ENCODE measurements around the gene PCSK6. TPM values are rescaled to one million over a fixed set of nuclear protein-coding genes. Genes with fewer than 3 reads are reported as not detected.
"Not testable (repeated sequence)": the region's sequence is repeated elsewhere in the genome, so short reads cannot be mapped to it uniquely, and the experiment has no call there.

PCSK6 gene
- total and polyA plus RNA-seq, 3 experiments from 2014 or later: 0.74 to 1.7 (median 0.95) TPM

- Mint-ChIP-seq H3K27me3 (peaks cover 0 to 3% of the 10 kb centered on the region in 2 donors), H3K4me1 (peaks cover 40 to 52% (median 43%) of the 10 kb centered on the region in 3 donors), H3K4me3 (peak overlapping the region; percentile 91 to 96 (median 93)), H3K27ac (peak overlapping the region; percentile 54 to 98 (median 92)), H3K36me3 (peaks cover 0 to 34% (median 0%) of the 10 kb centered on the region in 3 donors), H3K9me3 (no peaks in the 10 kb centered on the region)
- H3K9me3 ChIP-seq (ENCODE audit: low read length): no peaks in the 10 kb centered on the region
- no peaks in the 10 kb centered on the region for H3K27me3 ChIP-seq (ENCODE audit: insufficient read depth, low read length, poor library complexity, severe bottlenecking)
- peaks cover 14% of the 10 kb centered on the region for H3K36me3 ChIP-seq (ENCODE audit: insufficient read depth, low read length)
- peaks cover 28% of the 10 kb centered on the region for H3K4me1 ChIP-seq (ENCODE audit: insufficient read depth, low read length)
- H3K4me3 ChIP-seq (ENCODE audit: low read length): peak overlapping the region; percentile 93
- ChIA-PET CTCF (interaction anchor here (1.6 to 4.3 kb wide), 7 partner anchors 10 to 428 kb away, joined by 3 to 31 read pairs (median 8); partner anchors contain the start of gene TARS3), POLR2A (interaction anchor here (1.0 to 1.4 kb wide), 6 partner anchors 38 to 428 kb away, joined by 3 to 7 read pairs (median 3); partner anchors contain the start of genes CHSY1 and TARS3)
- peak overlapping the region; percentile 98 for H3K27ac ChIP-seq (ENCODE audit: low read depth, low read length)
- DNase-seq: no peak
These were observed 193.8 kb downstream of the PCSK6 start for GRCh38 chr15:101295607-101296161.

DNA sequence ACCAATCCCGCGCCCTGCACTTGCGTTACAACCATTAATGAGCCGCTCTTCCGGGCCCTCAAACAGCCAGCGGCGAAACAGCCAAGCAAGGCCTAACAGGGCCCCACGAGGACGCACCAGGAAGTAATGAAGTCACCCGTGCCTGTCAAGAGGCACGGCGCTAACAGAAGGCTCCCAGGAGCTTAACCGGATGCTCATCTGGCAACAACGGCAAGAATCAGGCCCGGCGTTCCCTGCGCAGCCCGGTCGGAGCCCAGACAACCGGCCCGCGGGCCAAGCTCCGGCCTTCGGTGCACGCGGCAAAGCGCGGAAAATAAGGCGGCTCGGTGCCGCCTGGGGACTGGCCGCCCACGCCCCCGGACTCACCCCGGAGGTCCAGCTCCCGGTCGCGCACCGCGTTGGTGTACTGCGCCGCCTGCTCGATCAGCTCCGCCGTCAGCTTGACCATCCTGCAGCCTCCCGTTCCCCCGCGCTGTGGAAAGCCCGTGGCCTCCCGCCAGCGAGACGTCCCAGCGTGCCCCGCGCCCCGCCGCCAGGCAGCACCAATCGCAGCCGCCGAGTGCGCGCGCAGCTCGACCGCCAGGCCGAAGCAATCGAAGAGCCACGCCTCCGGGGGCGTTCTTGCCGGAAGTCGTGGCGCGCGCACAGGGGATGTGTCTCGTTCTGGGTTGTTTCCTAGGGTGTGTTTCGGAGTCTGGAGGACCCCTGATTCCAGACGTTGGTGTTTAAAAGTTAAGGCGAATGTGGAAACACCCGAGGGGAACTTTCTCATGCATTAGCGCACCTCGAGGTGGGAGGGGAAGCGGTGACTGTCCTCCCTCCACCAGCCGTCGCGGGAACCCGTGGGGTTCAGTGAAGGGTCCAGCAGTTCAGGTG lies 194.5 kb downstream of the PCSK6 start, which contains the start of gene SNRPA1:
TSS of gene SNRPA1 (minus strand) at position 518 of the 876 bp plus-strand sequence. CDS start at position 448, 70 bp downstream.
- Histone ChIP-seq H3K36me3 (ENCODE audit: insufficient read depth, low read length) (peaks cover 18% of the 10 kb centered on the region), H3K4me1 (ENCODE audit: insufficient read depth, low read length) (peaks cover 28% of the 10 kb centered on the region), H3K9me3 (ENCODE audit: low read length) (no peaks in the 10 kb centered on the region), H3K27me3 (ENCODE audit: insufficient read depth, low read length, poor library complexity, severe bottlenecking) (no peaks in the 10 kb centered on the region), H3K27ac (ENCODE audit: low read depth, low read length) (peak within 1 kb of the TSS; percentile 98), H3K4me3 (ENCODE audit: low read length) (peak within 1 kb of the TSS; percentile 93)
- Mint-ChIP-seq H3K9me3 (no peaks in the 10 kb centered on the region), H3K4me1 (peaks cover 46 to 59% (median 48%) of the 10 kb centered on the region in 3 donors), H3K4me3 (peak within 1 kb of the TSS; percentile 91 to 96 (median 93)), H3K27me3 (peaks cover 0 to 3% of the 10 kb centered on the region in 2 donors), H3K36me3 (peaks cover 0 to 41% (median 4%) of the 10 kb centered on the region in 3 donors), H3K27ac (peak within 1 kb of the TSS; percentile 87 to 98 (median 97))
- ChIA-PET POLR2A (interaction anchor here (0.9 to 2.3 kb wide), 11 partner anchors 10 to 429 kb away, joined by 3 to 9 read pairs (median 3); partner anchors contain the start of genes CHSY1, TARS3 and TM2D3), CTCF (interaction anchor here (0.9 to 4.3 kb wide), 10 partner anchors 9 to 429 kb away, joined by 3 to 31 read pairs (median 5); partner anchors contain the start of gene TARS3)
- peak; percentile 95 to 99 (median 98) for DNase-seq

DNA sequence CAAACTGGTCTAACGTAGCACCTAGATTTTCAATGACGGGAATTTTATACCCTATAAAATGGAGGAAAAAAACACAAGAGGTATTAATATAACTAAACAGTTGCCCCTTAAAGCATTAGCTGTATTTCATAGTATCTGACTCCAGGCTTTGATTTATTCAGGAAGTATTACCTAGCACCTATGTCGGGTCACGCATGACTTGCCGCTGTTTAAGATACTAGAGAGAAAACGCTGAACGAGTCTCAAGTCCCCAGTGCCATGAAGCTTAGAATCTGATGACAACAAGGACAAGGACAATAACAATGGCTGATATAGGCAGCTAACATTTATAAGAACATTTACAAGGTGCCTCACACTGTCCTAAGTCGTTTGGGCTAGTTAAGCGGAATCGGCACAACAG lies 196.4 kb downstream of the PCSK6 start:
- peaks cover 57 to 75% (median 64%) of the 10 kb centered on the region in 3 donors for H3K4me1 Mint-ChIP-seq
- POLR2A ChIA-PET: interaction anchor here (1.0 to 2.3 kb wide), 2 partner anchors 17 to 359 kb away, joined by 4 to 8 read pairs; partner anchors contain the start of gene TM2D3
- DNase-seq: no peak
- no peaks in the 10 kb centered on the region for H3K27me3 ChIP-seq (ENCODE audit: insufficient read depth, low read length, poor library complexity, severe bottlenecking)
- no peaks in the 10 kb centered on the region for H3K9me3 Mint-ChIP-seq
- H3K4me3 ChIP-seq (ENCODE audit: low read length): peak overlapping the region; percentile 93
- no peaks in the 10 kb centered on the region for H3K9me3 ChIP-seq (ENCODE audit: low read length)
- H3K4me3 Mint-ChIP-seq: peak overlapping the region; percentile 91 to 96 (median 93)
- peaks cover 0 to 3% of the 10 kb centered on the region in 2 donors for H3K27me3 Mint-ChIP-seq
- peaks cover 33% of the 10 kb centered on the region for H3K4me1 ChIP-seq (ENCODE audit: insufficient read depth, low read length)
- no peak overlapping the region for H3K27ac ChIP-seq (ENCODE audit: low read depth, low read length)
- H3K27ac Mint-ChIP-seq: peak overlapping the region in 7 of 8 donors; percentile 87 to 98 (median 97)
- peaks cover 4 to 54% (median 12%) of the 10 kb centered on the region in 3 donors for H3K36me3 Mint-ChIP-seq
- peaks cover 25% of the 10 kb centered on the region for H3K36me3 ChIP-seq (ENCODE audit: insufficient read depth, low read length)
- CTCF ChIA-PET: interaction anchor here (1.3 to 4.3 kb wide), 4 partner anchors 25 to 360 kb away, joined by 3 to 31 read pairs (median 6); no protein-coding TSS in a partner anchor

DNA sequence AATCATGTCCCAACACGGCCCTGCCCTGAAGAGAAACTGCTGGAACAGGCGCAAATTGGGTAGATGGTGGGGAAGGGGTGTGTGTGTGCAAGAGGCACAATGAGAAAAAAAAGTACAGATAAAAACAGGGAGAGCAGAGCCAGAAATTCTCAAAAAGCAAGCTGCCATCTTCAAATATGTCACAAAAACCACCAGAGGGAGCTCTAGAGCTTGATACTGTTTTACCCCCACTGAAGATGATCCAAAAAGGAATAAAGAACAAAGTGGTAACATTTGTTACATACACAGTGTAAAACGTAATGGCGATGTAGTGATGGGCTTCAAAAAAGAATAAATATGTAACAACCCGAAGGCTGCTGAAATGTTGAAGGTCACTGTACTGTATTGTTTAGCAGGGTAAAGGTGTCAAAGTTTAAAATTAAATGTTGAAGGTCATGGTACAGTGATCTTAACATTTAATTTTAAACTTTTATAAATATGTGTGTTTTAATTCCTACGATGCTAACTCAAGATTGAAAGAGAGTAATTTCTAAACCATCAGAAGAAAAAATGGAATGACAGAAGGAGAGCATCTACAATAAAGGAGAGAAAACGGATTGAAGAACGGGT lies 200.5 kb downstream of the PCSK6 start:
- Histone ChIP-seq H3K9me3 (ENCODE audit: low read length) (no peaks in the 10 kb centered on the region), H3K27me3 (ENCODE audit: insufficient read depth, low read length, poor library complexity, severe bottlenecking) (no peaks in the 10 kb centered on the region), H3K36me3 (ENCODE audit: insufficient read depth, low read length) (peaks cover 57% of the 10 kb centered on the region), H3K4me1 (ENCODE audit: insufficient read depth, low read length) (peaks cover 29% of the 10 kb centered on the region), H3K27ac (ENCODE audit: low read depth, low read length) (no peak overlapping the region), H3K4me3 (ENCODE audit: low read length) (no peak overlapping the region)
- H3K36me3 Mint-ChIP-seq: peaks cover 13 to 76% (median 28%) of the 10 kb centered on the region in 3 donors
- peaks cover 45 to 69% (median 52%) of the 10 kb centered on the region in 3 donors for H3K4me1 Mint-ChIP-seq
- no peaks in the 10 kb centered on the region for H3K27me3 Mint-ChIP-seq
- ChIA-PET POLR2A (interaction anchor here (0.9 kb wide), 1 partner anchor 352 kb away, joined by 3 read pairs; no protein-coding TSS in a partner anchor), CTCF (interaction anchor here (0.9 to 3.0 kb wide), 10 partner anchors 11 to 370 kb away, joined by 3 to 15 read pairs (median 4); no protein-coding TSS in a partner anchor)
- peak in 2 of 5 donors; percentile 49 to 50 for DNase-seq
- peak overlapping the region in 1 of 7 donors; percentile 35 for H3K4me3 Mint-ChIP-seq
- H3K27ac Mint-ChIP-seq: peak overlapping the region in 7 of 8 donors; percentile 8 to 90 (median 75)
- H3K9me3 Mint-ChIP-seq: no peaks in the 10 kb centered on the region

DNA sequence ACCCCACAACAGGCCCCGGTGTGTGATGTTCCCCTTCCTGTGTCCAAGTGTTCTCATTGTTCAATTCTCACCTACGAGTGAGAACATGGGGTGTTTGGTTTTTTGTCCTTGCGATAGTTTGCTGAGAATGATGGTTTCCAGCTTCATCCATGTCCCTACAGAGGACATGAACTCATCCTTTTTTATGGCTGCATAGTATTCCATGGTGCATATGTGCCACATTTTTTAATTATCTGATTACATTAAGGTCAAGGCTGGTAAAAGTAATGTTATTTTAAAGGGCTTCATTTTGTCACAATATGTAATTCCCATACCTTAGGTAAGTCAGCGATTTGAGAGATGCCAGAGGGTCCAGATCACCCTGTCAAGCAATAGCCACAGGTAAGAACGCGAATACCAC lies 202.2 kb downstream of the PCSK6 start:
- CTCF ChIA-PET: interaction anchor here (0.7 to 3.0 kb wide), 5 partner anchors 15 to 354 kb away, joined by 3 to 15 read pairs (median 8); no protein-coding TSS in a partner anchor
- H3K27me3 ChIP-seq (ENCODE audit: insufficient read depth, low read length, poor library complexity, severe bottlenecking); H3K27me3 Mint-ChIP-seq; H3K9me3 Mint-ChIP-seq; H3K4me3 ChIP-seq (ENCODE audit: low read length); H3K9me3 ChIP-seq (ENCODE audit: low read length); H3K27ac ChIP-seq (ENCODE audit: low read depth, low read length); DNase-seq; H3K4me3 Mint-ChIP-seq: not testable (repeated sequence)
- POLR2A ChIA-PET: interaction anchor here (0.6 kb wide), 1 partner anchor 101 kb away, joined by 4 read pairs; no protein-coding TSS in a partner anchor
- Histone ChIP-seq H3K4me1 (ENCODE audit: insufficient read depth, low read length) (peaks cover 14% of the 10 kb centered on the region), H3K36me3 (ENCODE audit: insufficient read depth, low read length) (peaks cover 65% of the 10 kb centered on the region)
- peaks cover 14 to 82% (median 32%) of the 10 kb centered on the region in 3 donors for H3K36me3 Mint-ChIP-seq
- peaks cover 31 to 53% (median 36%) of the 10 kb centered on the region in 3 donors for H3K4me1 Mint-ChIP-seq
- peak overlapping the region in 4 of 8 donors; percentile 27 to 38 (median 32) for H3K27ac Mint-ChIP-seq

DNA sequence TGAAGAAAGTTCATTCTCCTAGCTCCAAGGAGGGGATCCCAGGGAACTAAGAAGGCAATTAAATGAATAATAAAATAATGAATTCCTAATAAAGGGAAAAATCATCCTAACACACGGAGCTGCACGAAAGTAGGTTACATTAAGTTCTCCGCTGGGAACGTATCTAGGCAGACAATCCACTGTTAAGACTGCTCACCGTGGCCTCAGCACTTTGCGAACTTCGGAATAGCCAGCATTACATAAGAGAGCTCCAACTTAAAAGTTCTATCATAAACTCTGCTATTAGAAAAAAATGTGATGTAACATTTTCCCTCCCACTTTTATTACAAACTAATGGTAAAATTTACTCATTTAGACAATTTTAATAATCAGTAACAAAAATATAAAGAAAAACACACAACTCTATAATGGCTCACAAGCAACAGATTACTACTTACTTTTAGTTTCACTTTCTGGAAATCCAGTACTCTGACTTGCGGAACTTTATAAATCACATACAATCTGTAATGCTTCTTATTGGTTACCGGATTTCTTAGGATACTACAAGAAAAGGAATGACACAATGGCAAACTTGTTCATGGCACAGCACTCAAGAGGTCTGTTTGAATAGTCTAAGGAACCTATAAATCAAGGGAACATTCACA lies 202.9 kb downstream of the PCSK6 start:
- H3K4me3 ChIP-seq (ENCODE audit: low read length): no peak overlapping the region
- peaks cover 7% of the 10 kb centered on the region for H3K4me1 ChIP-seq (ENCODE audit: insufficient read depth, low read length)
- H3K4me1 Mint-ChIP-seq: peaks cover 23 to 46% (median 29%) of the 10 kb centered on the region in 3 donors
- H3K36me3 ChIP-seq (ENCODE audit: insufficient read depth, low read length): peaks cover 67% of the 10 kb centered on the region
- H3K27me3 ChIP-seq (ENCODE audit: insufficient read depth, low read length, poor library complexity, severe bottlenecking): no peaks in the 10 kb centered on the region
- H3K4me3 Mint-ChIP-seq: no peak overlapping the region
- peak overlapping the region in 3 of 8 donors; percentile 26 to 66 (median 56) for H3K27ac Mint-ChIP-seq
- ChIA-PET POLR2A (no interaction called here), CTCF (interaction anchor here (0.8 to 3.0 kb wide), 6 partner anchors 8 to 354 kb away, joined by 3 to 12 read pairs (median 4); partner anchors contain the start of gene SNRPA1)
- no peak for DNase-seq
- peaks cover 14 to 84% (median 35%) of the 10 kb centered on the region in 3 donors for H3K36me3 Mint-ChIP-seq
- H3K27me3 Mint-ChIP-seq: no peaks in the 10 kb centered on the region
- no peak overlapping the region for H3K27ac ChIP-seq (ENCODE audit: low read depth, low read length)
- H3K9me3 ChIP-seq (ENCODE audit: low read length): no peaks in the 10 kb centered on the region
- no peaks in the 10 kb centered on the region for H3K9me3 Mint-ChIP-seq

- no peaks in the 10 kb centered on the region for H3K9me3 ChIP-seq (ENCODE audit: low read length)
- H3K4me1 ChIP-seq (ENCODE audit: insufficient read depth, low read length): peaks cover 5% of the 10 kb centered on the region
- no peak overlapping the region for H3K27ac ChIP-seq (ENCODE audit: low read depth, low read length)
- H3K27ac Mint-ChIP-seq: peak overlapping the region in 2 of 8 donors; percentile 36 to 50
- no peak overlapping the region for H3K4me3 Mint-ChIP-seq
- CTCF ChIA-PET: no interaction called here
- POLR2A ChIA-PET: no interaction called here
- no peaks in the 10 kb centered on the region for H3K27me3 Mint-ChIP-seq
- peaks cover 13 to 81% (median 30%) of the 10 kb centered on the region in 3 donors for H3K36me3 Mint-ChIP-seq
- no peak for DNase-seq
- H3K4me1 Mint-ChIP-seq: peaks cover 11 to 23% (median 11%) of the 10 kb centered on the region in 3 donors
- H3K4me3 ChIP-seq (ENCODE audit: low read length): no peak overlapping the region
- no peaks in the 10 kb centered on the region for H3K27me3 ChIP-seq (ENCODE audit: insufficient read depth, low read length, poor library complexity, severe bottlenecking)
- peaks cover 62% of the 10 kb centered on the region for H3K36me3 ChIP-seq (ENCODE audit: insufficient read depth, low read length)
- no peaks in the 10 kb centered on the region for H3K9me3 Mint-ChIP-seq
These were observed 205.6 kb downstream of the PCSK6 start for GRCh38 chr15:101283931-101284330.

Data from CD8-positive, alpha-beta memory T cell (primary cell).